HepG2 (cell line): Measurements from ENCODE around the gene MTCH2. TPM values are rescaled to one million over a fixed set of nuclear protein-coding genes. Genes with fewer than 3 reads are reported as not detected.

Source experiments
- JDP2 ChIP-seq: sonication (generic); formaldehyde crosslinking; IDR thresholded peaks from 2 replicates; pipeline ENCODE4 v1.8.1; 2022; ENCODE audit warnings: missing genetic modification reagents, borderline replicate concordance
- MIER3 ChIP-seq: IDR thresholded peaks from 2 replicates; pipeline ENCODE4 v1.6.1; 2016; ENCODE audit warnings: missing compliant biosample characterization, borderline replicate concordance
- NFIB ChIP-seq: sonication (generic); formaldehyde crosslinking; IDR thresholded peaks from 2 replicates; pipeline ENCODE4 v1.9.0; 2021; ENCODE audit warnings: missing genetic modification reagents, mild to moderate bottlenecking, borderline replicate concordance
- NR2F6 ChIP-seq, 2 experiments: IDR thresholded peaks; 2 replicates each; pipeline ENCODE4 v1.6.1; 2016; ENCODE audit warnings: antibody characterized with exemption in 1 of 2, mild to moderate bottlenecking in 1 of 2
- PHF8 ChIP-seq: sonication (generic); formaldehyde crosslinking; IDR thresholded peaks from 2 replicates; pipeline ENCODE4 v1.5.0; 2020; ENCODE audit warnings: missing genetic modification reagents
- ZNF282 ChIP-seq: fragments of 450-650 bp; IDR thresholded peaks from 2 replicates; pipeline ENCODE4 v1.6.1; 2018; ENCODE audit not compliant: partially characterized antibody
- ZNF292 ChIP-seq: sonication (generic); formaldehyde crosslinking; IDR thresholded peaks from 2 replicates; pipeline ENCODE4 v1.8.1; 2022; ENCODE audit warnings: mild to moderate bottlenecking, low read depth, missing genetic modification reagents, borderline replicate concordance
- ZNF550 ChIP-seq: sonication (generic); formaldehyde crosslinking; IDR thresholded peaks from 2 replicates; pipeline ENCODE4 v1.4.0; 2020; ENCODE audit warnings: mild to moderate bottlenecking, missing genetic modification reagents, borderline replicate concordance
- ZNF570 ChIP-seq: sonication (generic); formaldehyde crosslinking; IDR thresholded peaks from 2 replicates; pipeline ENCODE4 v1.4.0; 2020; ENCODE audit warnings: mild to moderate bottlenecking, missing genetic modification reagents, borderline replicate concordance
- ZNF746 ChIP-seq: sonication (generic); formaldehyde crosslinking; IDR thresholded peaks from 2 replicates; pipeline ENCODE4 v1.8.0; 2022; ENCODE audit warnings: mild to moderate bottlenecking, missing genetic modification reagents
- polyA plus RNA-seq, 8 experiments: library from polyadenylated mRNA; depleted of rRNA in 3 of 8; stranded (reverse) in 7 of 8; unstranded in 1 of 8; fragments of >200 nt; fragmentation: Illumina TruSeq in 4 of 8; extraction: Trizol in 4 of 8; gene quantifications; 2 replicates each; pipeline versions ENCODE4 v1.2.1 to v1.2.3, GENCODE V29; 2011 to 2016; ENCODE audit warnings: low read depth in 4 of 8, missing spikeins in 1 of 8, mixed read lengths in 1 of 8; ENCODE audit not compliant: insufficient read depth in 1 of 8
- total RNA-seq, 5 experiments: library from RNA; depleted of rRNA; stranded (reverse); fragments of >200 nt; fragmentation: Illumina TruSeq; extraction: Trizol; gene quantifications; 2 replicates each; pipeline ENCODE4 v1.2.3, GENCODE V29; 2016; ENCODE audit warnings: low read depth in 1 of 5
- TF ChIP-seq, protein P1 (sequence below): sonication (generic); formaldehyde crosslinking; IDR thresholded peaks from 2 replicates; pipeline ENCODE4 v1.4.0; 2020; ENCODE audit warnings: mild to moderate bottlenecking, missing genetic modification reagents
- TF ChIP-seq, protein P2 (sequence below): sonication (generic); formaldehyde crosslinking; IDR thresholded peaks from 2 replicates; pipeline ENCODE4 v1.5.1; 2020; ENCODE audit warnings: mild to moderate bottlenecking, missing genetic modification reagents, moderate library complexity
- TF ChIP-seq, protein P3 (sequence below): sonication (generic); formaldehyde crosslinking; IDR thresholded peaks from 2 replicates; pipeline ENCODE4 v1.5.1; 2020; ENCODE audit warnings: mild to moderate bottlenecking, missing genetic modification reagents, moderate library complexity
- TF ChIP-seq, protein P4 (sequence below): sonication (generic); formaldehyde crosslinking; IDR thresholded peaks from 2 replicates; pipeline ENCODE4 v1.8.0; 2022; ENCODE audit warnings: missing genetic modification reagents, mild to moderate bottlenecking, moderate library complexity, borderline replicate concordance

MTCH2 gene
- total and polyA plus RNA-seq, 2 of the 13 experiments (the other 11 are each of a cell fraction or from before 2014, with no cell fraction given): 112 to 272 TPM

- TF ChIP-seq, protein P1, sequence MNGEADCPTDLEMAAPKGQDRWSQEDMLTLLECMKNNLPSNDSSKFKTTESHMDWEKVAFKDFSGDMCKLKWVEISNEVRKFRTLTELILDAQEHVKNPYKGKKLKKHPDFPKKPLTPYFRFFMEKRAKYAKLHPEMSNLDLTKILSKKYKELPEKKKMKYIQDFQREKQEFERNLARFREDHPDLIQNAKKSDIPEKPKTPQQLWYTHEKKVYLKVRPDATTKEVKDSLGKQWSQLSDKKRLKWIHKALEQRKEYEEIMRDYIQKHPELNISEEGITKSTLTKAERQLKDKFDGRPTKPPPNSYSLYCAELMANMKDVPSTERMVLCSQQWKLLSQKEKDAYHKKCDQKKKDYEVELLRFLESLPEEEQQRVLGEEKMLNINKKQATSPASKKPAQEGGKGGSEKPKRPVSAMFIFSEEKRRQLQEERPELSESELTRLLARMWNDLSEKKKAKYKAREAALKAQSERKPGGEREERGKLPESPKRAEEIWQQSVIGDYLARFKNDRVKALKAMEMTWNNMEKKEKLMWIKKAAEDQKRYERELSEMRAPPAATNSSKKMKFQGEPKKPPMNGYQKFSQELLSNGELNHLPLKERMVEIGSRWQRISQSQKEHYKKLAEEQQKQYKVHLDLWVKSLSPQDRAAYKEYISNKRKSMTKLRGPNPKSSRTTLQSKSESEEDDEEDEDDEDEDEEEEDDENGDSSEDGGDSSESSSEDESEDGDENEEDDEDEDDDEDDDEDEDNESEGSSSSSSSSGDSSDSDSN: 0 out of 2 replicates have a peak, but pooled peaks have one; percentile 11
- TF ChIP-seq, protein P2, sequence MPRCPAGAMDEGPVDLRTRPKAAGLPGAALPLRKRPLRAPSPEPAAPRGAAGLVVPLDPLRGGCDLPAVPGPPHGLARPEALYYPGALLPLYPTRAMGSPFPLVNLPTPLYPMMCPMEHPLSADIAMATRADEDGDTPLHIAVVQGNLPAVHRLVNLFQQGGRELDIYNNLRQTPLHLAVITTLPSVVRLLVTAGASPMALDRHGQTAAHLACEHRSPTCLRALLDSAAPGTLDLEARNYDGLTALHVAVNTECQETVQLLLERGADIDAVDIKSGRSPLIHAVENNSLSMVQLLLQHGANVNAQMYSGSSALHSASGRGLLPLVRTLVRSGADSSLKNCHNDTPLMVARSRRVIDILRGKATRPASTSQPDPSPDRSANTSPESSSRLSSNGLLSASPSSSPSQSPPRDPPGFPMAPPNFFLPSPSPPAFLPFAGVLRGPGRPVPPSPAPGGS (CRISPR knock-in tag): 0 out of 2 replicates have a peak, but pooled peaks have one; percentile 18
- TF ChIP-seq ZNF746 (0 out of 2 replicates have a peak, but pooled peaks have one; percentile 19), JDP2 (CRISPR knock-in tag) (no peak), NR2F6 (IDR thresholded peaks at IDR 0.05) (no peak), NR2F6 (CRISPR knock-in tag; IDR thresholded peaks at IDR 0.05) (peak; percentile 38; the same call in 1 of the 2 replicates), ZNF570 (CRISPR knock-in tag) (no peak), ZNF550 (CRISPR knock-in tag) (no peak), MIER3 (CRISPR knock-in tag) (no peak), ZNF282 (no peak), NFIB (CRISPR knock-in tag) (no peak), ZNF292 (0 out of 2 replicates have a peak, but pooled peaks have one; percentile 23), PHF8 (CRISPR knock-in tag) (peak; percentile 19; the same call in 1 of the 2 replicates)
- TF ChIP-seq, protein P3, sequence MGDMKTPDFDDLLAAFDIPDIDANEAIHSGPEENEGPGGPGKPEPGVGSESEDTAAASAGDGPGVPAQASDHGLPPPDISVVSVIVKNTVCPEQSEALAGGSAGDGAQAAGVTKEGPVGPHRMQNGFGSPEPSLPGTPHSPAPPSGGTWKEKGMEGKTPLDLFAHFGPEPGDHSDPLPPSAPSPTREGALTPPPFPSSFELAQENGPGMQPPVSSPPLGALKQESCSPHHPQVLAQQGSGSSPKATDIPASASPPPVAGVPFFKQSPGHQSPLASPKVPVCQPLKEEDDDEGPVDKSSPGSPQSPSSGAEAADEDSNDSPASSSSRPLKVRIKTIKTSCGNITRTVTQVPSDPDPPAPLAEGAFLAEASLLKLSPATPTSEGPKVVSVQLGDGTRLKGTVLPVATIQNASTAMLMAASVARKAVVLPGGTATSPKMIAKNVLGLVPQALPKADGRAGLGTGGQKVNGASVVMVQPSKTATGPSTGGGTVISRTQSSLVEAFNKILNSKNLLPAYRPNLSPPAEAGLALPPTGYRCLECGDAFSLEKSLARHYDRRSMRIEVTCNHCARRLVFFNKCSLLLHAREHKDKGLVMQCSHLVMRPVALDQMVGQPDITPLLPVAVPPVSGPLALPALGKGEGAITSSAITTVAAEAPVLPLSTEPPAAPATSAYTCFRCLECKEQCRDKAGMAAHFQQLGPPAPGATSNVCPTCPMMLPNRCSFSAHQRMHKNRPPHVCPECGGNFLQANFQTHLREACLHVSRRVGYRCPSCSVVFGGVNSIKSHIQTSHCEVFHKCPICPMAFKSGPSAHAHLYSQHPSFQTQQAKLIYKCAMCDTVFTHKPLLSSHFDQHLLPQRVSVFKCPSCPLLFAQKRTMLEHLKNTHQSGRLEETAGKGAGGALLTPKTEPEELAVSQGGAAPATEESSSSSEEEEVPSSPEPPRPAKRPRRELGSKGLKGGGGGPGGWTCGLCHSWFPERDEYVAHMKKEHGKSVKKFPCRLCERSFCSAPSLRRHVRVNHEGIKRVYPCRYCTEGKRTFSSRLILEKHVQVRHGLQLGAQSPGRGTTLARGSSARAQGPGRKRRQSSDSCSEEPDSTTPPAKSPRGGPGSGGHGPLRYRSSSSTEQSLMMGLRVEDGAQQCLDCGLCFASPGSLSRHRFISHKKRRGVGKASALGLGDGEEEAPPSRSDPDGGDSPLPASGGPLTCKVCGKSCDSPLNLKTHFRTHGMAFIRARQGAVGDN: peak; percentile 44
- TF ChIP-seq, protein P4, sequence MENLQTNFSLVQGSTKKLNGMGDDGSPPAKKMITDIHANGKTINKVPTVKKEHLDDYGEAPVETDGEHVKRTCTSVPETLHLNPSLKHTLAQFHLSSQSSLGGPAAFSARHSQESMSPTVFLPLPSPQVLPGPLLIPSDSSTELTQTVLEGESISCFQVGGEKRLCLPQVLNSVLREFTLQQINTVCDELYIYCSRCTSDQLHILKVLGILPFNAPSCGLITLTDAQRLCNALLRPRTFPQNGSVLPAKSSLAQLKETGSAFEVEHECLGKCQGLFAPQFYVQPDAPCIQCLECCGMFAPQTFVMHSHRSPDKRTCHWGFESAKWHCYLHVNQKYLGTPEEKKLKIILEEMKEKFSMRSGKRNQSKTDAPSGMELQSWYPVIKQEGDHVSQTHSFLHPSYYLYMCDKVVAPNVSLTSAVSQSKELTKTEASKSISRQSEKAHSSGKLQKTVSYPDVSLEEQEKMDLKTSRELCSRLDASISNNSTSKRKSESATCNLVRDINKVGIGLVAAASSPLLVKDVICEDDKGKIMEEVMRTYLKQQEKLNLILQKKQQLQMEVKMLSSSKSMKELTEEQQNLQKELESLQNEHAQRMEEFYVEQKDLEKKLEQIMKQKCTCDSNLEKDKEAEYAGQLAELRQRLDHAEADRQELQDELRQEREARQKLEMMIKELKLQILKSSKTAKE: no peak
Measured at GRCh38 chr11:47591764-47592163, 50.6 kb downstream of the MTCH2 start (continued).
